SK-N-SH (cell line): Measurements from ENCODE around the gene ADAMTS6.

Experiments
- ELF1 ChIP-seq: IDR thresholded peaks from 2 replicates; pipeline ENCODE4 v1.4.0; 2012
- EP300 ChIP-seq, 2 experiments: IDR thresholded peaks; 2 replicates each; pipeline versions ENCODE4 v1.4.0 to v1.6.1; 2012; ENCODE audit warnings: borderline replicate concordance in 1 of 2, low read depth in 1 of 2, low read length in 1 of 2
- MXI1 ChIP-seq: IDR thresholded peaks from 2 replicates; pipeline ENCODE4 v1.6.1; 2012; ENCODE audit warnings: mild to moderate bottlenecking, low read depth, low read length, improper control_type of control experiment
- NFIC ChIP-seq: IDR thresholded peaks from 2 replicates; pipeline ENCODE4 v1.4.0; 2012; ENCODE audit warnings: borderline replicate concordance
- RFX5 ChIP-seq: IDR thresholded peaks from 2 replicates; pipeline ENCODE4 v1.6.1; 2012; ENCODE audit warnings: mild to moderate bottlenecking, improper control_type of control experiment, low read length
- TCF12 ChIP-seq: IDR thresholded peaks from 2 replicates; pipeline ENCODE4 v1.4.0; 2012
- TEAD4 ChIP-seq: IDR thresholded peaks from 2 replicates; pipeline ENCODE4 v1.4.0; 2012; ENCODE audit warnings: mild to moderate bottlenecking, borderline replicate concordance; ENCODE audit not compliant: insufficient read depth
- YY1 ChIP-seq: IDR thresholded peaks from 2 replicates; pipeline ENCODE4 v1.4.0; 2012; ENCODE audit warnings: low read depth, mild to moderate bottlenecking
- TF ChIP-seq, protein P1 (sequence below): fragments of 200-600 bp; sonication (generic); IDR thresholded peaks from 2 replicates; pipeline ENCODE4 v1.6.1; 2017; ENCODE audit warnings: antibody characterized with exemption, mild to moderate bottlenecking, moderate library complexity
- TF ChIP-seq, protein P2 (sequence below): IDR thresholded peaks from 2 replicates; pipeline ENCODE4 v1.4.0; 2012; ENCODE audit warnings: low read depth, borderline replicate concordance

DNA sequence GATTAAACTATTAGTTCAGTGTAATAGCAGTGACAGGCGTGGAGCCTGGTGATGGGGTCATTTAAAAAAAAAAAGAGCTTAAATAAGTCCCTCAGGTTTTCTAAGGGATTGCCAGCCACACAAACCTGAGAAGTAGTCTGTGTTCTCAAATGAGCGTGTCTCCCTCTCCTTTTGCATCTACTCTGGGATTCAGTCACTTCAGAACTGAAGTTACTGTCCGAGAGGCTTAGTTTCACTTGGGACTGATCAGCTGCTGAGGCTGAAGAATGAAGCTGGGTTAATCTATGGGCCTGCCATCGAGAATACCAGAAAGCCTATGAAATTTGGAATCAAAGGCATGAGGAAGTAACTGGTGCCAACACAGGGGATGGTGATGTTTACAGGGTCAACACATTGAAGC lies 310.1 kb downstream of the ADAMTS6 start:
- TF ChIP-seq RFX5 (no peak), NFIC (no peak), YY1 (no peak), TEAD4 (no peak), ELF1 (no peak), EP300 (IDR thresholded peaks at IDR 0.05; ENCODE audit: borderline replicate concordance in 1 of 2, low read depth in 1 of 2, low read length in 1 of 2) (no peak), TCF12 (no peak), MXI1 (no peak)
- TF ChIP-seq, protein P1, sequence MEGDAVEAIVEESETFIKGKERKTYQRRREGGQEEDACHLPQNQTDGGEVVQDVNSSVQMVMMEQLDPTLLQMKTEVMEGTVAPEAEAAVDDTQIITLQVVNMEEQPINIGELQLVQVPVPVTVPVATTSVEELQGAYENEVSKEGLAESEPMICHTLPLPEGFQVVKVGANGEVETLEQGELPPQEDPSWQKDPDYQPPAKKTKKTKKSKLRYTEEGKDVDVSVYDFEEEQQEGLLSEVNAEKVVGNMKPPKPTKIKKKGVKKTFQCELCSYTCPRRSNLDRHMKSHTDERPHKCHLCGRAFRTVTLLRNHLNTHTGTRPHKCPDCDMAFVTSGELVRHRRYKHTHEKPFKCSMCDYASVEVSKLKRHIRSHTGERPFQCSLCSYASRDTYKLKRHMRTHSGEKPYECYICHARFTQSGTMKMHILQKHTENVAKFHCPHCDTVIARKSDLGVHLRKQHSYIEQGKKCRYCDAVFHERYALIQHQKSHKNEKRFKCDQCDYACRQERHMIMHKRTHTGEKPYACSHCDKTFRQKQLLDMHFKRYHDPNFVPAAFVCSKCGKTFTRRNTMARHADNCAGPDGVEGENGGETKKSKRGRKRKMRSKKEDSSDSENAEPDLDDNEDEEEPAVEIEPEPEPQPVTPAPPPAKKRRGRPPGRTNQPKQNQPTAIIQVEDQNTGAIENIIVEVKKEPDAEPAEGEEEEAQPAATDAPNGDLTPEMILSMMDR = no peak
- TF ChIP-seq, protein P2, sequence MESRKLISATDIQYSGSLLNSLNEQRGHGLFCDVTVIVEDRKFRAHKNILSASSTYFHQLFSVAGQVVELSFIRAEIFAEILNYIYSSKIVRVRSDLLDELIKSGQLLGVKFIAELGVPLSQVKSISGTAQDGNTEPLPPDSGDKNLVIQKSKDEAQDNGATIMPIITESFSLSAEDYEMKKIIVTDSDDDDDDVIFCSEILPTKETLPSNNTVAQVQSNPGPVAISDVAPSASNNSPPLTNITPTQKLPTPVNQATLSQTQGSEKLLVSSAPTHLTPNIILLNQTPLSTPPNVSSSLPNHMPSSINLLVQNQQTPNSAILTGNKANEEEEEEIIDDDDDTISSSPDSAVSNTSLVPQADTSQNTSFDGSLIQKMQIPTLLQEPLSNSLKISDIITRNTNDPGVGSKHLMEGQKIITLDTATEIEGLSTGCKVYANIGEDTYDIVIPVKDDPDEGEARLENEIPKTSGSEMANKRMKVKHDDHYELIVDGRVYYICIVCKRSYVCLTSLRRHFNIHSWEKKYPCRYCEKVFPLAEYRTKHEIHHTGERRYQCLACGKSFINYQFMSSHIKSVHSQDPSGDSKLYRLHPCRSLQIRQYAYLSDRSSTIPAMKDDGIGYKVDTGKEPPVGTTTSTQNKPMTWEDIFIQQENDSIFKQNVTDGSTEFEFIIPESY = no peak
